Endothelial cell of umbilical vein (primary cell): Measurements from ENCODE around the gene RAD18. TPM values are rescaled to one million over a fixed set of nuclear protein-coding genes. Genes with fewer than 3 reads are reported as not detected.

Source experiments
- BruUV-seq: library from RNA; stranded (reverse); fragments of 400-500 nt; replicated peaks from 2 replicates; lab custom pipeline; 2021; lab: Mats Ljungman, UMichigan
- CTCF ChIA-PET: fragments of 300-600, 350-600 bp; sonication (Branson Sonifier 250); formaldehyde crosslinking; loops from one replicate; lab custom pipeline; 2021; ENCODE audit warnings: antibody characterized with exemption, inconsistent platforms; lab: Charles Lee
- POLR2A ChIA-PET: fragments of 300-600, 350-600 bp; sonication (Branson Sonifier 250); formaldehyde crosslinking; loops from one replicate; lab custom pipeline; 2021; ENCODE audit warnings: antibody characterized with exemption, inconsistent platforms; lab: Charles Lee
- DNase-seq: peaks from one replicate; pipeline ENCODE4 v3.0.0-alpha.2; 2011; ENCODE audit warnings: low read depth, low spot score
- FAIRE-seq: peaks from 2 replicates; lab custom pipeline; 2011; peaks lifted over from hg19 to GRCh38; lab: Jason Lieb, UNC
- H2AFZ ChIP-seq: 2 replicates; pipeline ENCODE4 v1.6.0; 2012; ENCODE audit warnings: low read depth, low read length, control low read depth, inconsistent platforms
- H3K27ac ChIP-seq: 2 replicates; pipeline ENCODE4 v1.5.1; 2011; ENCODE audit warnings: low read depth, mild to moderate bottlenecking, control low read depth, low read length, moderate library complexity; ENCODE audit not compliant: insufficient read depth
- H3K27me3 ChIP-seq, 2 experiments: 2 replicates each; pipeline versions ENCODE4 v1.6.0 to v1.6.1; 2011; ENCODE audit warnings: low read length in 2 of 2, mixed read lengths in 1 of 2; ENCODE audit not compliant: control insufficient read depth in 2 of 2, insufficient read depth in 2 of 2
- H3K36me3 ChIP-seq, 2 experiments: 2 replicates in 1 of 2; 3 replicates in 1 of 2; pipeline ENCODE4 v1.5.1; 2011; ENCODE audit warnings: low read length in 2 of 2, mild to moderate bottlenecking in 1 of 2, moderate library complexity in 1 of 2; ENCODE audit not compliant: control insufficient read depth in 2 of 2, insufficient read depth in 2 of 2; ENCODE audit errors: extremely low read depth in 1 of 2
- H3K4me1 ChIP-seq: 3 replicates; pipeline ENCODE4 v1.5.1; 2011; ENCODE audit warnings: mild to moderate bottlenecking, low read length; ENCODE audit not compliant: control insufficient read depth, insufficient read depth; ENCODE audit errors: extremely low read depth
- H3K4me2 ChIP-seq: 2 replicates; pipeline ENCODE4 v1.6.1; 2011; ENCODE audit warnings: low read length, control low read depth, mixed read lengths; ENCODE audit not compliant: insufficient read depth
- H3K4me3 ChIP-seq, 3 experiments: fragments of 200-600 bp in 1 of 3; sonication (generic), shearing (Covaris generic) in 1 of 3; replicated peaks in 1 of 3; 2 replicates each; pipeline ENCODE4 v1.5.1; 2011 to 2016; ENCODE audit warnings: control low read depth in 3 of 3, low read length in 3 of 3, mild to moderate bottlenecking in 2 of 3, inconsistent platforms in 1 of 3, low read depth in 1 of 3, moderate library complexity in 1 of 3; ENCODE audit not compliant: insufficient read depth in 1 of 3
- H3K79me2 ChIP-seq: 2 replicates; pipeline ENCODE4 v1.6.0; 2012; ENCODE audit warnings: low read length, inconsistent platforms; ENCODE audit not compliant: control insufficient read depth, insufficient read depth
- H3K9ac ChIP-seq: replicated peaks from 2 replicates; pipeline ENCODE3; 2011; ENCODE audit warnings: low read length, control low read depth; ENCODE audit not compliant: insufficient read depth; ENCODE audit errors: extremely low read depth
- H3K9me1 ChIP-seq: replicated peaks from 3 replicates; pipeline ENCODE4 v1.6.0; 2011; ENCODE audit warnings: mild to moderate bottlenecking, low read length; ENCODE audit not compliant: control insufficient read depth, insufficient read depth; ENCODE audit errors: extremely low read depth
- H3K9me3 ChIP-seq: replicated peaks from 2 replicates; pipeline ENCODE4 v1.5.1; 2012; ENCODE audit warnings: low read length, inconsistent platforms; ENCODE audit not compliant: control insufficient read depth, insufficient read depth
- H4K20me1 ChIP-seq: replicated peaks from 2 replicates; pipeline ENCODE3; 2011; ENCODE audit warnings: mild to moderate bottlenecking, low read length; ENCODE audit not compliant: control insufficient read depth, insufficient read depth; ENCODE audit errors: extremely low read depth
- EZH2 ChIP-seq: IDR thresholded peaks from 2 replicates; pipeline ENCODE4 v1.6.1; 2012; ENCODE audit warnings: borderline replicate concordance, low read depth, mild to moderate bottlenecking, moderate library complexity, low read length, inconsistent platforms; ENCODE audit not compliant: severe bottlenecking
- FOS ChIP-seq: IDR thresholded peaks from 2 replicates; pipeline ENCODE4 v1.6.1; 2011; ENCODE audit warnings: mild to moderate bottlenecking, low read length, moderate library complexity, borderline replicate concordance; ENCODE audit not compliant: insufficient read depth
- GATA2 ChIP-seq: IDR thresholded peaks from 2 replicates; pipeline ENCODE4 v1.7.0; 2011; ENCODE audit warnings: low read depth, mild to moderate bottlenecking, moderate library complexity, mixed read lengths, low read length; ENCODE audit not compliant: insufficient read length, insufficient read depth
- JUN ChIP-seq: IDR thresholded peaks from 2 replicates; pipeline ENCODE4 v1.6.1; 2011; ENCODE audit warnings: borderline replicate concordance, low read depth; ENCODE audit not compliant: insufficient read length, insufficient read depth
- MYC ChIP-seq: IDR thresholded peaks from one replicate; pipeline ENCODE4 v1.6.1; 2011; ENCODE audit warnings: mild to moderate bottlenecking, low read depth, low read length
- POLR2A ChIP-seq: IDR thresholded peaks from 2 replicates; pipeline ENCODE4 v1.6.1; 2012; ENCODE audit warnings: low read depth, mild to moderate bottlenecking, control low read depth, low read length
- POLR2AphosphoS5 ChIP-seq: IDR thresholded peaks from 2 replicates; pipeline ENCODE4 v1.6.1; 2012; ENCODE audit warnings: low read depth, mild to moderate bottlenecking, control low read depth, low read length, moderate library complexity; ENCODE audit not compliant: insufficient read depth
- dilution Hi-C: fragments of 300-500 bp; cut with MboI; formaldehyde crosslinking; loops from one replicate; pipeline ENCODE4 v1.15.0; 2019; ENCODE audit warnings: low sequenced_read_pairs; ENCODE audit not compliant: extremely low pct_ligation_motif_present
- intact Hi-C: fragments of 100-400 bp; cut with micrococcal nuclease; formaldehyde crosslinking; loops from one replicate; pipeline ENCODE4 v1.10.0; 2022
- polyA plus RNA-seq, 4 experiments: library from polyadenylated mRNA; depleted of rRNA in 3 of 4; stranded (reverse) in 3 of 4; unstranded in 1 of 4; fragments of >200 nt; gene quantifications; 2 replicates each; pipeline versions ENCODE4 v1.2.1 to v1.2.3, GENCODE V29; 2011 to 2012; ENCODE audit warnings: missing spikeins in 1 of 4
- total RNA-seq: library from RNA; stranded (reverse); gene quantifications from 2 replicates; pipeline ENCODE4 v1.2.3, GENCODE V29; 2021
- TF ChIP-seq, protein P1 (sequence below), 2 donors: IDR thresholded peaks; 1 replicate in 1 of 2; 2 replicates in 1 of 2; pipeline ENCODE4 v1.5.1; 2011; ENCODE audit warnings: low read length in 2 of 2, mild to moderate bottlenecking in 2 of 2, moderate library complexity in 2 of 2, control low read depth in 1 of 2, inconsistent platforms in 1 of 2, low read depth in 1 of 2; ENCODE audit not compliant: insufficient read depth in 1 of 2; ENCODE audit errors: extremely low read depth in 1 of 2
- TF ChIP-seq, protein P2 (sequence below): IDR thresholded peaks from 2 replicates; pipeline ENCODE4 v1.6.1; 2011; ENCODE audit not compliant: insufficient read depth, insufficient read length

RAD18 gene
- total and polyA plus RNA-seq, 2 donors (not counting 3 experiments of a cell fraction or from before 2014, with no cell fraction given), result 7.9 to 23.8 TPM

DNA sequence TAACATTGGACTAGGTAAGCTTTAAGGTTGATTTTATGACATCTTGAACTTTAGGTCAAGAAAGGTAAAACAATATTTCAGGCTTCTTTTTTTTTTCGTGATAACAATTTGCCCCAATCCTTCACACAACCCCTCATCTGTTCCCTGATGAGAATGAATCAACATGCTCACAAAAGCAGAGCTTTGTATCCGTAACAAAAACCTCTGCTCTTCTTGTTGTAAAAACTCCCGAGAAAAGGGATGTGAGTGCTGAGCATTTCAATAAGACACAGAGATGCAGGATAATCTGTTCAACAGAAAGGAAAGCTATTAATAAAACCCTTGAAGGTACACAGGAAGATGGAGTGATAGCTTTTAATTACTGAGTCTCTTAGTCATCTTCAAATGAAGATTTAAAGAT lies 94.3 kb downstream of the RAD18 start:
- no peaks in the 10 kb centered on the region for H3K79me2 ChIP-seq
- DNase-seq, result no peak
- BruUV-seq, result TSS peak; percentile 73
- peak; percentile 42 for FAIRE-seq
- no peak overlapping the region for H3K4me3 ChIP-seq
- no peaks in the 10 kb centered on the region for H4K20me1 ChIP-seq
- POLR2A ChIA-PET, result no interaction called here
- intact Hi-C loops, result loop anchor here (1.0 to 10.0 kb wide), 3 partner anchors 68 to 424 kb away; partner anchors contain the start of gene OXTR
- H3K27ac ChIP-seq, result peak overlapping the region; percentile 71
- no peak overlapping the region for H3K9ac ChIP-seq
- no peaks in the 10 kb centered on the region for H3K9me1 ChIP-seq
- TF ChIP-seq, protein P1, sequence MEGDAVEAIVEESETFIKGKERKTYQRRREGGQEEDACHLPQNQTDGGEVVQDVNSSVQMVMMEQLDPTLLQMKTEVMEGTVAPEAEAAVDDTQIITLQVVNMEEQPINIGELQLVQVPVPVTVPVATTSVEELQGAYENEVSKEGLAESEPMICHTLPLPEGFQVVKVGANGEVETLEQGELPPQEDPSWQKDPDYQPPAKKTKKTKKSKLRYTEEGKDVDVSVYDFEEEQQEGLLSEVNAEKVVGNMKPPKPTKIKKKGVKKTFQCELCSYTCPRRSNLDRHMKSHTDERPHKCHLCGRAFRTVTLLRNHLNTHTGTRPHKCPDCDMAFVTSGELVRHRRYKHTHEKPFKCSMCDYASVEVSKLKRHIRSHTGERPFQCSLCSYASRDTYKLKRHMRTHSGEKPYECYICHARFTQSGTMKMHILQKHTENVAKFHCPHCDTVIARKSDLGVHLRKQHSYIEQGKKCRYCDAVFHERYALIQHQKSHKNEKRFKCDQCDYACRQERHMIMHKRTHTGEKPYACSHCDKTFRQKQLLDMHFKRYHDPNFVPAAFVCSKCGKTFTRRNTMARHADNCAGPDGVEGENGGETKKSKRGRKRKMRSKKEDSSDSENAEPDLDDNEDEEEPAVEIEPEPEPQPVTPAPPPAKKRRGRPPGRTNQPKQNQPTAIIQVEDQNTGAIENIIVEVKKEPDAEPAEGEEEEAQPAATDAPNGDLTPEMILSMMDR (IDR thresholded peaks at IDR 0.05; ENCODE audit: extremely low read depth in 1 of 2, insufficient read depth in 1 of 2, low read depth in 1 of 2, low read length in 2 of 2), result no peak
- TF ChIP-seq EZH2 (no peak), POLR2AphosphoS5 (no peak), JUN (no peak), POLR2A (no peak), MYC (no peak), FOS (no peak), GATA2 (no peak)
- TF ChIP-seq, protein P2, sequence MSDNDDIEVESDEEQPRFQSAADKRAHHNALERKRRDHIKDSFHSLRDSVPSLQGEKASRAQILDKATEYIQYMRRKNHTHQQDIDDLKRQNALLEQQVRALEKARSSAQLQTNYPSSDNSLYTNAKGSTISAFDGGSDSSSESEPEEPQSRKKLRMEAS, result no peak
- no peaks in the 10 kb centered on the region for H3K27me3 ChIP-seq
- no peaks in the 10 kb centered on the region for H3K36me3 ChIP-seq
- H3K4me1 ChIP-seq, result peaks cover 23% of the 10 kb centered on the region
- CTCF ChIA-PET, result interaction anchor here (0.8 to 0.9 kb wide), 2 partner anchors 15 to 99 kb away, joined by 4 to 5 read pairs; partner anchors contain the start of gene OXTR
- peak overlapping the region; percentile 52 for H3K4me2 ChIP-seq
- H3K9me3 ChIP-seq, result no peaks in the 10 kb centered on the region
- dilution Hi-C loops, result no loop called here
- H2AFZ ChIP-seq, result no peak overlapping the region
